ENCODE results near the gene EIF4B.

The EIF4B gene

DNA sequence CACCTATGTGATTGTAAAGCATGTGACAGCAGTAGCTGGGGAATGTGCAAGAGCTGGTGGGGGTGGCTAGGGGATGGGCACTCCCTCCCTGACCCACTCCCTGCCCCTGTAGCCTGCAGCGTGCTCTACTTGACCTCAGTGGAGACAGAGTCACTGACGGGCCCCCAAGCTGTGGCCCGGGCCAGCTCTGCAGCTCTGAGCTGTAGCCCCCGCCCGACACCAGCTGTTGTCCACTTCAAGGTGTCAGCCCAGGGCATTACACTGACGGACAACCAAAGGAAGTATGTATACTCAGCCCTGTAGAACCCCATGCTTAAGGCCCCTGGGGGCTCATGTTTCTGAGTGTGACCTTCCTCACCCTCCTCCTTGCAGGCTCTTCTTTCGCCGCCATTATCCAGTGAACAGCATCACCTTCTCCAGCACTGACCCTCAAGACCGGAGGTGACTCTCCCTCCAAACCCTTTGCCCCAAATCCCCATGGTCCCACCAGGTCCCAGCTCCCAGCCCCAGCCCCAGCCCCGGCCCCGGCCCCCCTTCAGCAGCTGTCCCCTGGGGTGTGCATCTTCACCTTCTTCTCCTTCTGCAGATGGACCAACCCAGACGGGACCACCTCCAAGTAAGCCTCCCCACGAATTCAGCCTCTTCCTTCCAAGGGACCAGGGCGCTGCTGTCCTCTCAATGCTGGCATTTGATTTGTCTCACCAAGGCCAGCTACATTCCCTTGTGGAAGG, 56.9 kb downstream of the EIF4B start:
- H3K9me3 ChIP-seq (ENCODE audit: control insufficient read depth, insufficient read depth, low read length), result no peaks in the 10 kb centered on the region
- no peaks in the 10 kb centered on the region for H3K4me1 ChIP-seq (ENCODE audit: control insufficient read depth, insufficient read depth, low read length)
- no peak overlapping the region for H3K4me3 ChIP-seq (ENCODE audit: low read depth, low read length)
- H3K27me3 ChIP-seq (ENCODE audit: control insufficient read depth, insufficient read depth, low read length), result no peaks in the 10 kb centered on the region
- peaks cover 5% of the 10 kb centered on the region for H3K36me3 ChIP-seq (ENCODE audit: control insufficient read depth, insufficient read depth, low read length)
- H3K9ac ChIP-seq (ENCODE audit: low read depth, low read length), result no peak overlapping the region

GRCh38 chr12:53063708-53064612, 57.7 kb downstream of the EIF4B start:
- no peak overlapping the region for H3K4me3 ChIP-seq (ENCODE audit: low read depth, low read length)
- H3K9me3 ChIP-seq (ENCODE audit: control insufficient read depth, insufficient read depth, low read length), result no peaks in the 10 kb centered on the region
- peaks cover 5% of the 10 kb centered on the region for H3K36me3 ChIP-seq (ENCODE audit: control insufficient read depth, insufficient read depth, low read length)
- no peaks in the 10 kb centered on the region for H3K27me3 ChIP-seq (ENCODE audit: control insufficient read depth, insufficient read depth, low read length)
- H3K9ac ChIP-seq (ENCODE audit: low read depth, low read length), result no peak overlapping the region
- peaks cover 4% of the 10 kb centered on the region for H3K4me1 ChIP-seq (ENCODE audit: control insufficient read depth, insufficient read depth, low read length)

GRCh38 chr12:53064613-53065436, 58.6 kb downstream of the EIF4B start:
- H3K4me3 ChIP-seq (ENCODE audit: low read depth, low read length), result no peak overlapping the region
- no peaks in the 10 kb centered on the region for H3K9me3 ChIP-seq (ENCODE audit: control insufficient read depth, insufficient read depth, low read length)
- no peak overlapping the region for H3K9ac ChIP-seq (ENCODE audit: low read depth, low read length)
- no peaks in the 10 kb centered on the region for H3K27me3 ChIP-seq (ENCODE audit: control insufficient read depth, insufficient read depth, low read length)
- peaks cover 9% of the 10 kb centered on the region for H3K4me1 ChIP-seq (ENCODE audit: control insufficient read depth, insufficient read depth, low read length)
- peaks cover 5% of the 10 kb centered on the region for H3K36me3 ChIP-seq (ENCODE audit: control insufficient read depth, insufficient read depth, low read length)

DNA sequence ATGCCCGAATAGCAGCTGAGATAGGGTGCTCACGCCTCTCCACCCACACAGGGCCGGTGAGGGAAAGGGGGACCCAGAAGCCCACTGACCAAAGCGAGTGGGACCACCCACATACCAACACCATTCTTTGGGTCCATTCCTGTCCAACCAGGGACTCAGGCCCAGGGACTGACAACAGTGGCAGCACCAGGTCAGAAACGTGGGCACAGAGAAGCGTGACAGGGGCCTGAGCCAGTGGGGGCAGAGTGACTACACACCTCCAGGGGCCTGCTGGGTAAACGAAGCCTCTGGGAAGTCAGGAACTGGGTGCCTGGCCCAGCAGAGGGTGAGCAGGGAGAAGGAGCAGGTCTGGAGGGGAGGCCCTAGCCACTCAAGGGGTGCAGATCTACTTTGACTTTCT, 59.2 kb downstream of the EIF4B start:
- Histone ChIP-seq H3K4me1 (ENCODE audit: control insufficient read depth, insufficient read depth, low read length) (peaks cover 11% of the 10 kb centered on the region), H3K9ac (ENCODE audit: low read depth, low read length) (no peak overlapping the region), H3K27me3 (ENCODE audit: control insufficient read depth, insufficient read depth, low read length) (no peaks in the 10 kb centered on the region), H3K36me3 (ENCODE audit: control insufficient read depth, insufficient read depth, low read length) (peaks cover 5% of the 10 kb centered on the region), H3K9me3 (ENCODE audit: control insufficient read depth, insufficient read depth, low read length) (no peaks in the 10 kb centered on the region), H3K4me3 (ENCODE audit: low read depth, low read length) (no peak overlapping the region)

DNA sequence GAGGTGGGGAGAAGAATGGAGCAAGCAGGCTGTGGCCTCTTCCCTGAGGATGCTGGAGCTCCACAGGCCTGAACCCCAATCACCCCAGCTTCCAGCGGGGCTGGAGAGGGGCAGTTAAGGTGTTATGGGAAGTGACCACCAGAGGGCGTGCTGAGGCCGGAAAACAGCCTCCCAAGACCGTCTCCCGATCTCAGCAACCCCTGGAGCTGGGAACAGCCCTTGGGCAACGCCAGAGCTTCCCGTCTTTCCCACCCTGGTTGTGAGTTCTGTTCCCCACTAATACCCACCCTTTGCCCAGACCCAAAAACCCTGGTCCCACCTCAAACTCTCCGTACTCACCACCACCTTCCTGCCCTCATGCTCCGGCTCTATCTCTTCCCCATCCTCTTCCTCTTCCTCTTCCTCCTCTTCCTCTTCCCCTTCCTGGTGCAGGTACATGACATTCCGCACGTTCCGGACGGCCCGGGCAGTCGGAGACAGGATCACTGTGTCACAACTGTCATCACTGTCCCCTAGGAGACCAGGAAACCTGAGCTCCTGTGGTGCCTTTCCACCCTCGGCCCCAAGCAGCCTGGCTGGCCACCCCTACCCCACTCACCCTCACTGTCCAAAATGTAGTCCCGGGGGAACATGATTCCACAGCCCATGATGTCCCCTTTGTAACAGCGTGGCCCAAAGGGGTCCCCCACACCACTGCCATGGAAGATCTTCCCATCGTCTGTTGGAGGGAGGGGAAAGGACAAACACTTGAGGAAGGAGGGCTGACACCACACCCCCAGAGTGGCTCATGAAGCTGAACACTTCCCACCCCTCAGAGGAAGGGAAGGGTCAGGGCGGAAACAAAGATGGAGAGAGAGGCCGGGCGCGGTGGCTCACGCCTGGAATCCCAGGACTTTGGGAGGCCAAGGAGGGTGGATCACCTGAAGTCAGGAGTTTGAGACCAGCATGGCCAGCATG, 60.0 kb downstream of the EIF4B start:
- no peak overlapping the region for H3K4me3 ChIP-seq (ENCODE audit: low read depth, low read length)
- no peaks in the 10 kb centered on the region for H3K27me3 ChIP-seq (ENCODE audit: control insufficient read depth, insufficient read depth, low read length)
- peaks cover 5% of the 10 kb centered on the region for H3K36me3 ChIP-seq (ENCODE audit: control insufficient read depth, insufficient read depth, low read length)
- no peaks in the 10 kb centered on the region for H3K9me3 ChIP-seq (ENCODE audit: control insufficient read depth, insufficient read depth, low read length)
- H3K9ac ChIP-seq (ENCODE audit: low read depth, low read length), result no peak overlapping the region
- peaks cover 11% of the 10 kb centered on the region for H3K4me1 ChIP-seq (ENCODE audit: control insufficient read depth, insufficient read depth, low read length)

- no peaks in the 10 kb centered on the region for H3K9me3 ChIP-seq (ENCODE audit: control insufficient read depth, insufficient read depth, low read length)
- H3K27me3 ChIP-seq (ENCODE audit: control insufficient read depth, insufficient read depth, low read length), result no peaks in the 10 kb centered on the region
- peaks cover 16% of the 10 kb centered on the region for H3K4me1 ChIP-seq (ENCODE audit: control insufficient read depth, insufficient read depth, low read length)
- H3K36me3 ChIP-seq (ENCODE audit: control insufficient read depth, insufficient read depth, low read length), result peaks cover 5% of the 10 kb centered on the region
- no peak overlapping the region for H3K9ac ChIP-seq (ENCODE audit: low read depth, low read length)
- H3K4me3 ChIP-seq (ENCODE audit: low read depth, low read length), result no peak overlapping the region
Measured at GRCh38 chr12:53067074-53067992, 61.1 kb downstream of the EIF4B start.

DNA sequence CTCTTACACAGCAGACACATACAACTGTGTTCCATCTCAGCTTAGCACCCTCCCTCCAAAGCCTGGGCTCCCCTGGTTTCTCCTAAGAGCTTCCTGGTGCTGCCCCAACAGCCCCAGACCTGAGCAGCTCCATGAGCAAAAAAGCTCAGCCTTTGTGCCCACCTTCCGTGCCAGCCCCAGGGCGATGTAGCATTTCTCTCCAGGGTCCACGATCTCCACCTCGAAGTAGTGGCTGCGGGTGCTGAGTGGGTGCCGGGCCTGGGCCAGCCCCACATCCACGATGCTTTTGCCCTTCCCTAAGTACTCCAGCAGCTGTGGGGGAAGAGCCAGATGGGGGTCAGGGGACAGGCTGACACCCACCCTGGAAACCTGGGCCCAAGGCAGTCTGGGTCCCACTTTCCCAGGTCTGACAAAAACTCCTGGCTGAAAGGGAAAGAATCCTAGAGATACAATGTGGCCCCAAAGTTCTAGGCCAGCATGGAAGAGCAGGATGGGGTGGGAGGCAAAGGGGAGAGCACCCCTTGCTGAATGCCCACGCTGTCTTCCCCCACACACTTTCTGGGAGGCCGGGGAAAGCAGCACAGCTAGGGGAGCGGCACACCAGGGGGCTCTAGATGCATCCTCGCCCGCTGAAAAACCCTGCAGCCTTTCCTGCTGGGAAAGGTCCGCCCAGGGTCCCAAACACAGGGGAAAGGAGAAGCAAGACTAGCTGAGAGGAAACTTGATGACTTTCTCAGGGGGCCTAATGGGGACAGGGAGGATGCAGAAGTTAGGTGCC, 61.9 kb downstream of the EIF4B start:
- no peak overlapping the region for H3K9ac ChIP-seq (ENCODE audit: low read depth, low read length)
- no peaks in the 10 kb centered on the region for H3K27me3 ChIP-seq (ENCODE audit: control insufficient read depth, insufficient read depth, low read length)
- peaks cover 19% of the 10 kb centered on the region for H3K4me1 ChIP-seq (ENCODE audit: control insufficient read depth, insufficient read depth, low read length)
- H3K4me3 ChIP-seq (ENCODE audit: low read depth, low read length), result no peak overlapping the region
- no peaks in the 10 kb centered on the region for H3K9me3 ChIP-seq (ENCODE audit: control insufficient read depth, insufficient read depth, low read length)
- H3K36me3 ChIP-seq (ENCODE audit: control insufficient read depth, insufficient read depth, low read length), result peaks cover 5% of the 10 kb centered on the region

- Histone ChIP-seq H3K4me1 (ENCODE audit: control insufficient read depth, insufficient read depth, low read length) (peaks cover 19% of the 10 kb centered on the region), H3K36me3 (ENCODE audit: control insufficient read depth, insufficient read depth, low read length) (peaks cover 5% of the 10 kb centered on the region), H3K4me3 (ENCODE audit: low read depth, low read length) (no peak overlapping the region), H3K9ac (ENCODE audit: low read depth, low read length) (peak overlapping the region; percentile 47), H3K27me3 (ENCODE audit: control insufficient read depth, insufficient read depth, low read length) (no peaks in the 10 kb centered on the region), H3K9me3 (ENCODE audit: control insufficient read depth, insufficient read depth, low read length) (no peaks in the 10 kb centered on the region)
Measured at GRCh38 chr12:53068811-53069585, 62.7 kb downstream of the EIF4B start.

GRCh38 chr12:53069621-53070410, 63.6 kb downstream of the EIF4B start:
- Histone ChIP-seq H3K36me3 (ENCODE audit: control insufficient read depth, insufficient read depth, low read length) (peaks cover 5% of the 10 kb centered on the region), H3K9ac (ENCODE audit: low read depth, low read length) (peak overlapping the region; percentile 47)

More at GRCh38 chr12:53069621-53070410, 63.6 kb downstream of the EIF4B start:
- no peak overlapping the region for H3K4me3 ChIP-seq (ENCODE audit: low read depth, low read length)
- no peaks in the 10 kb centered on the region for H3K27me3 ChIP-seq (ENCODE audit: control insufficient read depth, insufficient read depth, low read length)
- H3K4me1 ChIP-seq (ENCODE audit: control insufficient read depth, insufficient read depth, low read length), result peaks cover 19% of the 10 kb centered on the region
- no peaks in the 10 kb centered on the region for H3K9me3 ChIP-seq (ENCODE audit: control insufficient read depth, insufficient read depth, low read length)

Data from iPS-15b (cell line).